Sigmoid colon (tissue), 3 donors: ENCODE results near the gene GSTT4.

Experiments
- CTCF ChIP-seq, 4 experiments: fragments of 450-650 bp in 3 of 4; fragments of 200-600 bp in 1 of 4; IDR thresholded peaks; one replicate each; pipeline ENCODE4 v1.5.1; 2016 to 2019; ENCODE audit warnings: antibody characterized with exemption in 4 of 4, mild to moderate bottlenecking in 3 of 4, moderate library complexity in 2 of 4
- POLR2A ChIP-seq, 2 donors: fragments of 450-650 bp; IDR thresholded peaks; one replicate each; pipeline ENCODE4 v1.6.1; 2016; ENCODE audit warnings: antibody characterized with exemption in 2 of 2, mild to moderate bottlenecking in 2 of 2, moderate library complexity in 2 of 2

GRCh38 chr22:24037851-24038765 lies 32.9 kb upstream of the GSTT4 start:
- TF ChIP-seq CTCF (IDR thresholded peaks at IDR 0.05): no peak
- TF ChIP-seq POLR2A (IDR thresholded peaks at IDR 0.05): no peak
